Measurements from ENCODE around the gene PPM1H.

The PPM1H gene, protein sequence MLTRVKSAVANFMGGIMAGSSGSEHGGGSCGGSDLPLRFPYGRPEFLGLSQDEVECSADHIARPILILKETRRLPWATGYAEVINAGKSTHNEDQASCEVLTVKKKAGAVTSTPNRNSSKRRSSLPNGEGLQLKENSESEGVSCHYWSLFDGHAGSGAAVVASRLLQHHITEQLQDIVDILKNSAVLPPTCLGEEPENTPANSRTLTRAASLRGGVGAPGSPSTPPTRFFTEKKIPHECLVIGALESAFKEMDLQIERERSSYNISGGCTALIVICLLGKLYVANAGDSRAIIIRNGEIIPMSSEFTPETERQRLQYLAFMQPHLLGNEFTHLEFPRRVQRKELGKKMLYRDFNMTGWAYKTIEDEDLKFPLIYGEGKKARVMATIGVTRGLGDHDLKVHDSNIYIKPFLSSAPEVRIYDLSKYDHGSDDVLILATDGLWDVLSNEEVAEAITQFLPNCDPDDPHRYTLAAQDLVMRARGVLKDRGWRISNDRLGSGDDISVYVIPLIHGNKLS

DNA sequence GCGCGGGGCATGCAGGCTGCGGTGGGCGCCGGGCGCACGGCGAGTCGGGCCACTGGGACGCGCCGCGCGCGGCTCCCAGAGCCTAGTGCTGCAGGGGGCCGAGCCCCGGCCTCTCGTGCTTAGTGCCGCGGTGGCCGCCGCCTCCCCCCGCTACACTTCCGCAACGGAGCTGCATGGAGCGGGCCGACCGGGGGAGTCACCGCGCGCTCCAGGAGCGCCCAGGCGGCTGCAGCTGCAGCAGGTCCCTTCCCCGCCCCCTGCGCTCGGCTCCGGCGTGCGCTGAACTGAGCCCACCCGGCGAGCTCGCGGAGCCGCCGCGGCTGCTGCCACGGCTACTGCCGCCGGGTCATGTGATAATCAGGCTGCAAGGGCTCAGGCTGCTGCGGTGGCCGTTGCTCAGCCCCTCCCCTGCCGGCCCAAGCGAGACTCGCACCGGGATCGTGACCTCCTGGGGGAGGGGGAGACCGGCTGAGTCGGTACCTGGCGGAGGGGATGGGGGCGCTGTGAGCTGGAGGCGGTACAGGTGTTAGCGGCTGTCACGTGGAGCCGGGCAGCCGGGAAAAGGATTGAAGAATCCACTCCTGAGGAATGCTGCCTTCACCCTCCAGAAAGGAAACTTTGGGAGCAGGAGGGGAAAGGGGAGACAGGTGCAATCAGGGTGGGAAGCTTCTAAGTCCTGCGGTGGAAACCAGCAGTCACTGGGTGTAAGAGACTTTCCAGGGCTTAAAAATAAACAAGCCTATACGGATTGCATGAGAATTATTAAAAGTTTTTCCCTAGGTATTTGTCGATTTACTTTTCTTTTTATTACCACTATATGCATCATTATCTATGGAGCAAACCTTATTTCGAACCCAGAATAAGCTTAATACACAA, at the start of gene PPM1H:
TSS of gene PPM1H (minus strand) at position 352 of the 876 bp plus-strand sequence. CDS start 414 bp downstream, outside the sequence.
- Histone ChIP-seq H3K4me3 (ENCODE audit: low read depth, low read length) (peak within 1 kb of the TSS; percentile 99), H3K36me3 (no peaks in the 10 kb centered on the region), H3K27me3 (ENCODE audit: insufficient read depth, low read depth, severe bottlenecking) (no peaks in the 10 kb centered on the region), H3K9me3 (ENCODE audit: severe bottlenecking) (no peaks in the 10 kb centered on the region), H3K27ac (peak within 1 kb of the TSS; percentile 84)
- TF ChIP-seq, protein P1, sequence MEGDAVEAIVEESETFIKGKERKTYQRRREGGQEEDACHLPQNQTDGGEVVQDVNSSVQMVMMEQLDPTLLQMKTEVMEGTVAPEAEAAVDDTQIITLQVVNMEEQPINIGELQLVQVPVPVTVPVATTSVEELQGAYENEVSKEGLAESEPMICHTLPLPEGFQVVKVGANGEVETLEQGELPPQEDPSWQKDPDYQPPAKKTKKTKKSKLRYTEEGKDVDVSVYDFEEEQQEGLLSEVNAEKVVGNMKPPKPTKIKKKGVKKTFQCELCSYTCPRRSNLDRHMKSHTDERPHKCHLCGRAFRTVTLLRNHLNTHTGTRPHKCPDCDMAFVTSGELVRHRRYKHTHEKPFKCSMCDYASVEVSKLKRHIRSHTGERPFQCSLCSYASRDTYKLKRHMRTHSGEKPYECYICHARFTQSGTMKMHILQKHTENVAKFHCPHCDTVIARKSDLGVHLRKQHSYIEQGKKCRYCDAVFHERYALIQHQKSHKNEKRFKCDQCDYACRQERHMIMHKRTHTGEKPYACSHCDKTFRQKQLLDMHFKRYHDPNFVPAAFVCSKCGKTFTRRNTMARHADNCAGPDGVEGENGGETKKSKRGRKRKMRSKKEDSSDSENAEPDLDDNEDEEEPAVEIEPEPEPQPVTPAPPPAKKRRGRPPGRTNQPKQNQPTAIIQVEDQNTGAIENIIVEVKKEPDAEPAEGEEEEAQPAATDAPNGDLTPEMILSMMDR (IDR thresholded peaks at IDR 0.05; ENCODE audit: low read depth, low read length) = peak; percentile 84
- DNase-seq = peak; percentile 97

DNA sequence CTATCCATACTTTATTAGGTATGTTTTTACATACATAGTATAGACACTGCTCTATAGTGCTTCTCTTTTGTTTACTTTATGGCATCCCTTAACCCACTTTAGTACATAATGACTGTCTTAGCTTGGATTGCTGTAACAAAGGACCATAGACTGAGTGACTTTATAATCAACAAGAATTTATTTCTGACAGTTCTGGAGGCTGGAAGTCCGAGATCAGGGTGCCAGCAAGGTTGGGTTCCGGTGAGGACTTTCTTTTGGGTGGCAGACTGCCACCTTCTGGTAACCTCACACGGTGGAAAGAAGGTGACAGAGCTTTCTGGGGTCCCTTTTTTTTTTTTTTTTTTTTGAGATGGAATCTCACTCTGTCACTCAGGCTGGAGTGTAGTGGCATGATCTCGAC, 48.6 kb upstream of the PPM1H start:
- DNase-seq = peak; percentile 21
- no peaks in the 10 kb centered on the region for H3K36me3 ChIP-seq
- no peak overlapping the region for H3K27ac ChIP-seq
- H3K27me3 ChIP-seq (ENCODE audit: insufficient read depth, low read depth, severe bottlenecking) = no peaks in the 10 kb centered on the region
- no peak overlapping the region for H3K4me3 ChIP-seq (ENCODE audit: low read depth, low read length)
- TF ChIP-seq, protein P1 (IDR thresholded peaks at IDR 0.05; ENCODE audit: low read depth, low read length) = peak; percentile 33
- no peaks in the 10 kb centered on the region for H3K9me3 ChIP-seq (ENCODE audit: severe bottlenecking)

GRCh38 chr12:62978768-62979167, 43.8 kb upstream of the PPM1H start:
- Histone ChIP-seq H3K27me3 (ENCODE audit: insufficient read depth, low read depth, severe bottlenecking) (no peaks in the 10 kb centered on the region), H3K27ac (no peak overlapping the region), H3K4me3 (ENCODE audit: low read depth, low read length) (no peak overlapping the region), H3K9me3 (ENCODE audit: severe bottlenecking) (no peaks in the 10 kb centered on the region), H3K36me3 (no peaks in the 10 kb centered on the region)
- no peak for DNase-seq
- TF ChIP-seq, protein P1 (IDR thresholded peaks at IDR 0.05; ENCODE audit: low read depth, low read length) = no peak

- no peak overlapping the region for H3K27ac ChIP-seq
- TF ChIP-seq, protein P1 (IDR thresholded peaks at IDR 0.05; ENCODE audit: low read depth, low read length) = no peak
- H3K4me3 ChIP-seq (ENCODE audit: low read depth, low read length) = no peak overlapping the region
- H3K27me3 ChIP-seq (ENCODE audit: insufficient read depth, low read depth, severe bottlenecking) = no peaks in the 10 kb centered on the region
- no peaks in the 10 kb centered on the region for H3K36me3 ChIP-seq
- no peaks in the 10 kb centered on the region for H3K9me3 ChIP-seq (ENCODE audit: severe bottlenecking)
- DNase-seq = no peak
Observed at GRCh38 chr12:62977883-62978282, 42.9 kb upstream of the PPM1H start.

GRCh38 chr12:62977418-62977817, 42.5 kb upstream of the PPM1H start:
- Histone ChIP-seq H3K27ac (no peak overlapping the region), H3K4me3 (ENCODE audit: low read depth, low read length) (no peak overlapping the region), H3K27me3 (ENCODE audit: insufficient read depth, low read depth, severe bottlenecking) (no peaks in the 10 kb centered on the region), H3K9me3 (ENCODE audit: severe bottlenecking) (no peaks in the 10 kb centered on the region), H3K36me3 (no peaks in the 10 kb centered on the region)
- DNase-seq = no peak
- TF ChIP-seq, protein P1 (IDR thresholded peaks at IDR 0.05; ENCODE audit: low read depth, low read length) = no peak

Data from WERI-Rb-1 (cell line).